NK-92 (cell line): Measurements from ENCODE around the gene SLC25A13.

Experiments
- DNase-seq: peaks from one replicate; lab custom pipeline; 2025; ENCODE audit not compliant: unreplicated experiment; lab: John Stamatoyannopoulos, UW

Gene SLC25A13

DNA sequence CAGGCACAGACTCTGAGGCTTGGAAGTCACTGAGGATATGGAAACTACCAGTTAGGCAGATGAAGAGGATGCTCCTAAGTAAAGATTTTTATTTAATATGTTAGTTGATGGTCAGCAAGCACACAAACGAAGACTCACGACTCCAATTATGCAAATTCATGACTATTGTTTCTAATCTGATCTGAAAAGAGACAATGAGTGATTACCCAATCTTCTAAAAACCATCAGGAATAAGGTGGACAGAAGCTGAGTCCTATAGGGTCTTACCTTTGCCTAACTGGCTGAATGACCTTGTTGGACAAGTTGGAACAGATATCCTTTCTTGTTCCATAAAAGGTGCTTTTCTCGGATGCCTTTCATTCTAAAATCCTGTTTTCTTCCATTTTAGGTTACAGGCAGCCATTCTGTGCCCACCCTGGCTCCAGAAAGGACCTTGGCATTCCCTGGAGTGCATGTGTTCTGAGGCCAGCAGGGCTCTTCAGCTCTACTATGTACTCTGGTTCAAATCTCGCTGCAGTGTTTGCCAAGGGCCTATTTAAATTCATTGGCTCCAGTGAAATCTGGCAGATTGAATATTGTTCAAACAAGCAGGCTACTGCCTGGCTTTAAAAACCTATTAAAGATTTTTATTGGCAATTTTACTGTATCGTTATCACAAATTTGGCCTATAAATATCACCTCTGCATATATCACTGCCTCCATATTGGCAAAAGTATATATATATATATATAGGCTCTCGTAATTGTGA lies 77.5 kb downstream of the SLC25A13 start:
- DNase-seq = no peak

DNA sequence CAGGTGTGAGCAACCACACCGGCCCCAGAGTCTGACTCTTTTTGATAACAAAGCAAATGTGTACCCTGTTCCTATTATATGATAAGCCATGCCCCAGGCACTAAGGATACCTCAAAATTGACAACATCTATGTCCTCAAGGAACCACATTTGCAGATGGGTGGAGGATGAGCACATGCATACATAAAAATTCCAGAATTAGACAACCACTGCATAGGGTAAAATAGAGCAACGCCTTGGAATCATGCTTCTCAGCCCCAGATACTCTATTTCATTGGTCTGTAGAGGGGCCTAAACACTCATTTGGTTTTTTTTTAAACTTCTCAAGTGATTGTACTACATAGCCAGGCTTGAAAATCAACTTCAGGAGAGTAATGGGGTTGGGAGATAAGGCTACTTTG lies 78.7 kb downstream of the SLC25A13 start:
- DNase-seq = no peak

DNA sequence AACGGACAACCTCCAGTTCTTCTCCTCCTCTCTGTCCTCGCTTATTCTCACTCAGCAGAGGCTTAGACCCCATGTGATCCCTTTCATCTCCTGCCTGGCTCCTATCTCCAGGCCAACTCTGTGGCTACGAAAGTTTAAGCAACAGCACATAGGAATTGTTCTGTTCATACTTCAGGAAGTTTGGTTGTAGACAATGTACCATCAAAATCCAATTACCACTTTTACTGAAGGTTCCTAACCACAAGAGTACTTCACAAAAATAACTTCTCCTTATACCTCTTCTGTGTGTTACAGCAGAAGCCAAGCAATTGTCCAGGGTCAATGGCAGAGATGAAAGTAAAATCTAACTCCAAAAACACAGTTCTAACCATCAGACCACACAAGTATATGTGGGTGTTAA lies 80.0 kb downstream of the SLC25A13 start:
- no peak for DNase-seq

DNA sequence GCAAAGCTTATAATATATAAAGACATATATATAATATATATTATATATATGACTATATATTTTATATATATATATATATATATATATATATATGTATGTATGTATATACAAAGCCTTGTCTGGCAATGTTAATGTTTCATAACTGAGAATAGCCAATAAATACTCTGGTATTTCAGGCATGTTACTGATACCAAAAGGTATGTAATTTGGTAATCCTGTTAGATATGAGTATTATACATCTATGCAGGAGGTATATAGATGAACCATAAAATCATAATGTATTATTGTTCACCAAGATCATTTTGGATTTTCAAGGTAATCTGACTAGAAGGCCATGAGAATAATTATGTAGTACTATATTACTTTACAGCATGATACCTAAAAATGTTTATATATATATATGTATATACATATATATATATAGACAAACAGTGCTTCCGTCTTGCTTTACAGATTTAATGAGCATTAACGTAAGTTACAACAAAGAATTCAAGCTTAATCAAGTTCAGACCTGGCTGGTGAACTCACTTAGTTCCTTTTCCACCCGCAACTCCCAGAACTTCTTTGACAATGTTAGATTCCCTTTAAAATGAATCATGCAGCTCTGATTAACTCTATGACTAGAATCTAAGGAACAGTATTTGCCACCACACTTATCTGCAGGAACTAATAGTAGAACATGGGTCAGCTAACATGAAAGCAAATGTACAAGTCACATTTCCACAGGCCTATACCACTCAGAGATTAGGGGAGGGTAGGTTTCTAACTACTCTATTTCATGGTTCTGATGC lies 82.7 kb downstream of the SLC25A13 start:
- no peak for DNase-seq

DNA sequence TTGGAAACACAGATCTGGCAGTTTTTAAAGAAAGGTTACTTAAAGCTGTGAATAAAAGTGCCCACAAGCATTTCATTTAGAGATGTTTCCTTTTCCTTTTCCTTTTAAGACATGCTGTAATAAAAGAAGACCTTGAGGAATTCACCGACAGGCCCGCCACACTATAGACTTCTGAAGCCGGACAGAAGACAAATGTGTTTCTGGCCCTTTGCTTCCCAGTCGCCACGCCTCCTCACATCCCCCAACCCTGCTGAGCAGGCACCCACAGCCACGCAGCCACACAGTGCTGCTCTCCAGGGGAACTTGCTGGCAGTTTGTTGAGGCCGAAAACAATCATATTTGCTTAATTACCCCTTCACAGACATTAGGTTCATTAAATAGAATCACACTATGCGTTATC lies 83.4 kb downstream of the SLC25A13 start:
- no peak for DNase-seq

DNA sequence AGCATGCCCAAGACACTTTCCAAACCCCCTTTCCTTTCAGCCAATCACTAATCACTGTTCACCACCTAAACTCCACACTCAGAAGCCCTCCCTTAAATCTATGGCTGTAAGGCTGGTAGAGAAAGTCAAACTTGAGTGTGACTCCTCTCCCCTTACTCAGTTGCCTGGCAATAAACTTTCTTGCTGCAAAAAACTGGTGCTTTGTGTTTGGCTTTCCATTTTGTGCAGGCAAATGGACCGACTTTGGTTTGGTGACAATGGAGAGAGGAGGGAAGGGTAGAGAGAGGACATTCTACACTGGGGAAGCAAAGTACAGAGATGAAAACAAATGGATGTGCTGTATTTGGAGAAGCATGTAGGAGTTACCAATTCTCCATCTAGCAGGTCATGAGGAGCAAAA lies 84.9 kb downstream of the SLC25A13 start:
- DNase-seq = no peak

DNA sequence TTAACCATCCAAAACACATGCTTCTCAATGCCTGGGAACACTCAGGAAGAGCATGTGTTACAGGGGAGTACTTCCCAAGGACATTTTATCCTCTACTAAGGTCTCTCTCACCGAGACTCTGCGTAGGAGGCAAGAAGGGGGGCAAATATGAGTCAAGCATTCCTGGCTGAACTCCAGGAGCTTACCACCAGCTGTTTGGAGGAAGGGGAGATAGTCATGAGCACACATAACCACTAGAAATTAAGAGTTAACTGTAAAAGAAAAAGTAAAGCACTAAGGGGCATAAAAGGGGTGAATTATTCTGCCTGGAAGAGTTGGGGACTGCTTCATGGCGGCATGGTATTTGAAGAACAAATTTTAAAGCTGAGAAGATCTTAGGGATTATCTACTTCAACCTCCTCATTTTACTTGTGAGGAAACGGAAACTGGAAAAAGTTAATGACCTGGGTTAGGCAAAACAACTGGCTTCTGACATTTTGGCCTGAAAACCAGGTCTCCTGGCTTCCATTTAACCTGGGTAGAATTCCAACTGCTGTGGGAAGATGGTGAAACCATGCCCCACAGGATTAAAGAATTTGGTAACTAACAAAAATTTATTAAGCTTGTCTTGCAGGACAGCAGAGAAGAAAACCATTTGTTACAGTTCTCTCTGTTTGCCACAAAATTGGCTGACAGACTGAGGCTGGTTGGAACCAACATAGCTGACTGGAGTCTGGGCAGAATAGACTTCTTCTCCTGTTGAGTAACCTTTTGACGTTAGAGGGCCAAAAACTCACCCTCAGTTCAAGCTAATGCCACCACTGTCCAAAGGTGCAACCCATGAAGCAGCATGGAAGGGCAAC lies 85.5 kb downstream of the SLC25A13 start:
- no peak for DNase-seq

DNA sequence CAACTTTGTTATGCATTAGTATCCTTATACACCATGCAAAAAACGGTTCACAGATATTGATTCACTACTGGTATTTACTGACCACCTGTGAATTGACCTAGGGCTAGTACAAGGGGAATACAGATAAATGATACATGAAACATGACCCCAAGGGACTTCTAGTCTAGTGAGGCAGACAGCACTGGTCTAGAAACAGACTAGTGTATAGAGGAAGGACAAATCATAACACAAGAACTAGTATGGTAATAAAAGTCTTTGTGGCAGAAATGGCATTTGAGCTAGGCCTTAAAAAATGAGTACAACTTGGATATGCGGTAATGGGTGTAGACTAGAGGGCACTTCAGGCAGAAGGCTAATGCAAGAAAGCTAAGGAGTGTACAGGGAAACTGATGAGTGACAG lies 86.6 kb downstream of the SLC25A13 start:
- DNase-seq = no peak

DNA sequence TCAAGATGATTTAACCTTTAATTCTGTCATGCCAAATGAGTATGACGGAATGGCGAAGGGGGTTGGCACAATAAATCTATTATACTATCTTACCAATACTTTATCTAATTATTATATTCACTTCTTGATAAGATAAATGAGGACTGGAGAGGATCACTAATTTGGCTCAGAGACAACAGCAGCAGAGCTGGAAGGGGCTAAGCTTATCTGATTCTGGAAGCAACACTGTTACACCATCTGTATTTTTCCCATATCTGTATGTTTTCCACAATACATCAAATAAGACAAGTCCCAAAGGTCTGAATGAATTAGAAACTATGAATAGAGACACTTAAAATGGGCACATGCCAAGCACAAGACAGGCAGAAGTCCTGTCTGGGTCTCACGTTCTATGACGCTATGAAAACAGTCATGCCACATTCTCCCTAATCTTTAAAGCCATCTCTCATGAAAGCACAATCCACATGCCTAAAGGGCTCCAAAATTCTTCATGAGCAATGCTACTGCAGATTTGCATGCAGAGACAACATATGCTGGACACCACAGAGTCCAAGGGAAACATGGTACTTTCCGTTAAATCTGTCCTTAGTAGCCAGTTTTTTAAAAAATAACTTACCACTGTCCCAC lies 88.3 kb downstream of the SLC25A13 start:
- no peak for DNase-seq

DNA sequence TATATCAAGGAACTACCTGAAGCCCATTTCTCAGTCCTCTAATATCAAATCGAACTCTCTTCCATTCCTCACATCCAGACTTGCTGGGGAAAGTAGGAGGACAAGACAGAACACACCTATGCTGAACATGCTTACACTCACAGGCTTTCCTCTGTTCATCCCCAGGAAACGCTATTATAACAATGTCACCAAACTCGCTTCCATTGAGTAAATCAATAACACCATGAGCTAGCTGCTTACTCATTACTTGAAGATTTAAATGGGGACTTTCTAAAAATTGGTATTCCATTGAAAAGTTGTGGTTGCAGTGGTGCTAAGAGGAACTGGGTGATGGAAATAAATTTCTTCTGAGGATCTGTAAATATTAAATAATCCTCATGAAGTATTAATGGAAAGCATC lies 88.8 kb downstream of the SLC25A13 start:
- no peak for DNase-seq

DNA sequence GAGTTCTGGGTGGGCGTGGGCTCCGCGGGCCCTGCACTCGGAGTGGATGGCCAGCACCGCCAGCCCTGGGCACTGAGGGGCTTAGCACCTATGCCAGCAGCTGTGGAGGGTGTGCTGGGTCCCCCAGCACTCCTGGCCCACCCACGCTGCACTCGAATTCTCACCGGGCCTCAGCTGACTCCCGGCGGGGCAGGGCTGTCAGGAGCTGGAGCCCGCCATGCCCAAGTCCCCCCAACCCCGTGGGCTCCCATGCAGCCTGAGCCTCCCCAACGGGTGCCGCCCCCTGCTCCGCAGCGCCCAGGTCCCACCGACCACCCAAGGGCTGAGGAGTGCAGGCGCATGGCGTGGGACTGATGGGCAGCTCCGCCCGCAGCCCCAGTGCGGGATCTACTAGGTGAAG lies 93.1 kb downstream of the SLC25A13 start:
- DNase-seq = no peak

DNA sequence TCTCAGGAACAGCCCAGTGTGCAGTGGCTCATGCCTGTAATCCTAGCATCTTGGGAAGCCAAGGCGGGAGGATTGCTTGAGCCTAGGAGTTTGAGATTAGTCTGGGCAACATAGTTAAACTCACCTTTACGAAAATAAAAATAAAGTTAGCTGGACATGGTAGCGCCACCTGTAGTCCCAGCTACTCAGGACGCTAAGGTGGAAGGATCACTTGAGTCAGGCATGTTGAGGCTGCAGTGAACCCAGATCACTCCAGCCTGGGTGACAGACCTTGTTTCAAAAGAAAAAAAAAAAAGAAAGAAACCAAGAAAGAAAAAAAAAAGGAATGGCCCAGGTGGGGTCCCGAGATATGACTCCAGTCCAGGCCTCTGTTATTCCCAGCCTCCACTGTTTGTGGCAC lies 96.6 kb downstream of the SLC25A13 start:
- no peak for DNase-seq

DNA sequence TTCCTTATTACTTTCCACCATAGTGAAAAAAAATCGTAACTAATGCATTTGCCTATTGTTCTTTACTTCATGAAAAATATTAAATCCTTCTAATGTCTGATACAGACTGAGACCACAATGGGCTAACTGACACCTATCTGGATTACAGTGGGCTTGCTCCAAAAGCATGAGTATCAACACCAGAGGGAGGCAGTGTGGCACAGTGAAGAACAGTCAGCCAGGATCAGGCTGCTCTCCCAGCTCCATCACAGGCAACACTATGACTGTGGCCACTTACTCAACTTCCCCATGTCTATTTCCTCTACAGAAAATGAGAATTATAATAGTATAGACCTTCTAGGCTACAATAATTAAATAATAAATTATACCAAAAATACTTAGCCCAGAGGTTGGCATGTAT lies 97.2 kb downstream of the SLC25A13 start:
- no peak for DNase-seq

DNA sequence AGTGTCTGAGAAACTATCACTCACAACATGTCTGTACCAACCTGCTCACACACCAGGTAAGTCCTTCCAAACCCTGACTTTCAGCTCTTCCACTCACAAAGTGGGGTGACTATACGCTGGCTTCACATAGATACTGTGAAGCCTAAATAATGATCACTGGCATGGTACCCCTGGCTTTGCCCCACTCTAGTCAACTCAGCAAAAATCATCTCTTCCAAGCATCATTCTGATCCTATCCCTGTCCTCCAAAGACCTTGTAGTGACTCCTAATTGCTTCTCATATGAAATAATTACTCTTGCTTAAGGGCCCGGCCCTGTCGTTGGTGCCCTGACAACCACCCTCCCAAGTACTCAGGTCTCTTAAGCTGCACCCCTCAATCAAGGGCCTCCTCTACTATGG lies 97.8 kb downstream of the SLC25A13 start:
- DNase-seq = no peak

DNA sequence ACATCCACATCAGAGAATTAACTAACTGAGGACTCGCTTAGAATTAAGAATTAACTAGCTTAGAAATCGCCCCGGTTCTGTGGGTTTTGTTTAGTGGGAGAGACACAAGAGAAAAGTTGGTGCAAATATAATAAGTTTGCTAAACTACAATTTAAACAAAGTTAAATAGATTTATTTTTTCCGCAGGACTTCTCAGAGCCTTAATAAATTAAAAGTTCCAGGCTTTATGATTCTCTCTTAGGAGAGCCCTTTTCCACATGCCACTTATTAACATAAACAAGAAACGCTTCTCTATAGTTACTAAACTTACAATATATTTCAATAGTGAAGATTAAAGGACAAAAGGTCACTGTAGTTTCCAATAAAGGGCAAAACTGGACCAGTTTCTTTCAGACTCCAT lies 100.0 kb downstream of the SLC25A13 start:
- no peak for DNase-seq

DNA sequence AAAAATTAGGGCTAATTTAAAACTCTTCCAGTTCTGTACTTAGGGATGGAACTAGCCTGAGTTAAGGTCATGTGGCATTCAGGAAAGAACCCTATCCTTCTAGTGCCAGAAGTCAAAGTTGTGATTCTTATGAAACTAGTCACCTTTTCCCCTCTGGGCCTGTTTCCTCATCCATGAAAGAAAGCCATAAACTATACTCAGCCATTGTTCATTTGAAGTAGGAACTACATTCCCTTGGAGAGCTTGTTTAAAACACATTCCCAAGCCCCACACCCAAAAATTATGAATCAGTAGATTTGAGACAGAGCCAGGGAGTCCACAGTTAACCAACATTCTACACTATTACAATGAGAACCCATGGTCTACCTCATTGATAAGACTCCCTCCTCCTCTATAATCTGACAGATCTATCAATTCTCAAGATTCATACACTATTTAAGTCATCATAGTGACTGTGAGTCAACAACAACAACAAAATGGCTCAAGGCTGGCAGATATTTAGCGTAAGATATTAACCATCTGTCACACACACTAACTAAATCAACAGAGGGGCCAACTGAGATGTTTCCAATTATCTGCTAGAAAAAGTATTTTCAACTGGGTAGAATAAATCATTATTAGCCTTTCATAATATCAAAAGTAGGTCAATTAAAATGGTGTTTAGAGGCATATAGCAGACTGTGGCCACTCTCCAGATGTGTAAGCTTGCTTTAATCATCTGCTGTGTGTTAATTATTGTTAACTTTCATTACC lies 102.3 kb downstream of the SLC25A13 start:
- no peak for DNase-seq

DNA sequence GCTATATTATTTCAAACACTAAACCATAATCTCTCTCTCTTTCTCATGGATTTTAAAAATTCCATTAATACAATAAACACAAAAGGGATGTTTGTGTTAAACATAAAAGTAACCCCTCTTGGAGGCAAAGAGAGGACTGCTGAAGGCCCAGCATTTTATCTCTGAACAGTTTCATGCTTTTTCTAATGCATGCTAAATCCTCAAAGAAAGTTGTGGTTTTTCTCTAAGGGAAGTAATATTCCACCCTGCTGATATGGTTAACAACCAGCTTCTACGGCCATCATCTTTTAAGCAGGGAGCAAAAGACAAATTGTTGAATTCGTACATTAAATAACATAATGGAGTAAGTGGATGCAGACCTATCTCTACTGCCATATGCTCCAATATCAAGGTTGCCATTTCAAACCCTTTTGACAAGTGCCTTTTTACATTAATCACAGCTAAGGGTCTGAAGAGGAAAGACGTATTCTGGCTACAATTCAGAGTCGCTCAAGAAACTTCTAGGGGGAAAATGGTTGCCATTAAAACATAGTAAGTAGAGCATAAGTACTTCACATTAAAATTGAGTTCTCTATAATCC lies 103.1 kb downstream of the SLC25A13 start:
- DNase-seq = no peak

DNA sequence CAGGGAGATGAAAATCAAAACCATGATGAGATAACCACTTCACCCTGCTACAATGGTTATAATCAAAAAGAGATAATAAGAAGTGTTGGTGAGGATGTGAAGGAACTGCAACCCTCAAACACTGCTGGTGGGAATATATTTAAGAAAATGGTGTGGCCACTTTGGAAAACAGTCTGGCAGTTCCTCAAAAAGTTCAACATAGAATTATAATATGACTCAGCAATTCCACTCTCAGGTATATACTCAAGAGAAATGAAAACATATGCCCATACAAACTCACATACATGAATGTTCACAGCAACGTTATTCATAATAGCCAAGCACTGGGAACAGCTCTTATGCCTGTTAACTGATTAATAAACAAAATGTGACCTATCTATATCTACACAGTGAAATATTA lies 104.8 kb downstream of the SLC25A13 start:
- DNase-seq = no peak

DNA sequence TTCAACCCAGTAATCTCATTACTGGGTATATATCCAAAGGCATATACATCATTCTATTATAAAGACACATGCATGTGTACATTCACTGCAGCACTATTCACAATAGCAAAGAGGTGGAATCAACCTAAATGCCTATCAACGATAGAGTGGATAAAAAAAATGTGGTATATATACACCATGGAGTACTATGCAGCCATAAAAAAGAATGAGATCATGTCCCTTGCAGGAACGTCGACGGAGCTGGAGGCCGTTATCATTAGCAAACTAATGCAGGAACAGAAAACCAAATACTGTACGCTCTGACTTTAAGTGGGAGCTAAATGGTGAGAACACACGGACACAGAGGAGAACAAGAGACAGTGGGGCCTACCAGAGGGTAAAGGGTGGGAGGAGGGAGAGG lies 105.5 kb downstream of the SLC25A13 start:
- DNase-seq = no peak

DNA sequence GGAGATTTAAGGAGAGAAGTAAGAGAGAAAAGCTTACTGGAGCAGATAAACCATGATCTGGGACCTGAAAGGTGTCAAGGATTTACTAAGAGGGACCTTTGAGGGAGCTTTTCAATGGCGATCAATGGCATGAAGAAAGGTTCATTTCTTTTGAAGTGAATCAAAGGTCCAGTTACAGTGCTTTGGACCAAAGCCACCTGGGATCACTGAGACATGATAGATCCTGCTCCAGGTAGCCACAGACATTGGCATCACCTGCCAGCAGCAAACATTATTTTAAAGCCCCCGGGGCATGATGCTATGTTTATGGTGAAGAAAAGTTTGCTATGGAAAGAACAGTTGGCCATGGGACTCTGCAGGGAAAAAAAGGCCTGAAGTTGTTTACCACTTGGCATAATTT lies 109.4 kb downstream of the SLC25A13 start:
- no peak for DNase-seq
